ENCODE measurements around the gene BRI3. TPM values are rescaled to one million over a fixed set of nuclear protein-coding genes. Genes with fewer than 3 reads are reported as not detected.

The BRI3 gene
- total and polyA plus RNA-seq, 2 experiments from 2014 or later, result 73.3 to 195 TPM

DNA sequence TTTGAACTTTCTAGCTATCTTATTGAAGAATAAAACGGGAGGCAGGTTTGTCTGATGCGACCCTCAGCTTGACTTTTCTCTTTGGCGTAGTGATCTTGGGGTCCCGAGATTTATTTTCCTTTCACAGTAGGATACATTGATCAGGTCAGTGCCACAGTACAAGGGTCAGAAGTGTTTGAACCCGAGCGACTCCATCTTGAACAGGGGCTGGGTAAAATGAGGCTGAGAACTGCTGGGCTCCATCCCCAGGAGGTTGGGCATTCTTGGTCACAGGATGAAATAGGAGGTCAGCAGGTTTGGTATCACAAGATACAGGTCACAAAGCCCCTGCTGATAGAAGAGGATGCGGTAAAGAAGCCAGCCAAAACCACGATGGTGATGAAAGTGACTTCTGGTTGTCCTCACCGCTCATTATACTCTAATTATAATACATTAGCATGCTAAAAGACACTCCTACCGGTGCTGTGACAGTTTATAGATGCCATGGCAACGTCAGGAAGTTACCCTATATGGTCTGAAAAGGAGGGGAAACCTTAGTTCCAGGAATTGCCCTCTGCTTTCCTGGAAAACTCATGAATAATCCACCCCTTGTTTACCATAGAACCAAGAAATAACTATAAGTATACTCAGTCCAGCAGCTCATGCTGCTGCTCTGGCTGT lies 26.4 kb upstream of the BRI3 start:
- Histone ChIP-seq H3K27me3 (replicated peaks; ENCODE audit: insufficient read depth) (no peaks in the 10 kb centered on the region), H3K79me2 (ENCODE audit: insufficient read depth) (peaks cover 47% of the 10 kb centered on the region), H3K4me2 (ENCODE audit: unreplicated experiment) (no peak overlapping the region), H3K4me3 (no peak overlapping the region), H3K4me1 (ENCODE audit: insufficient read depth) (peaks cover 4% of the 10 kb centered on the region; the same call in 1 of the 2 replicates), H3K27ac (no peak overlapping the region), H2AFZ (no peak overlapping the region), H3K36me3 (ENCODE audit: low read depth) (no peaks in the 10 kb centered on the region), H3K9ac (no peak overlapping the region), H4K20me1 (ENCODE audit: insufficient read depth) (no peaks in the 10 kb centered on the region), H3K9me3 (ENCODE audit: low read depth) (no peaks in the 10 kb centered on the region), H3K9me2 (ENCODE audit: insufficient read depth) (no peaks in the 10 kb centered on the region), H3F3A (ENCODE audit: insufficient read depth) (no peaks in the 10 kb centered on the region)
- DNase-seq, result no peak
- TF ChIP-seq EZH2phosphoT487 (IDR thresholded peaks at IDR 0.05; ENCODE audit: insufficient read depth, low read depth) (no peak), EZH2 (IDR thresholded peaks at IDR 0.05; ENCODE audit: insufficient read depth, poor library complexity, severe bottlenecking) (no peak)
- WGBS, 2 experiments (ENCODE audit: low coverage in 1 of 2, low lambda C conversion rate in 2 of 2, missing lambda C conversion rate in 2 of 2), result 80% methylated on average over 11 of the region's 11 CpGs
- in situ Hi-C loops (cut with MboI), result no loop called here

- no peak for TF ChIP-seq EZH2phosphoT487 (IDR thresholded peaks at IDR 0.05; ENCODE audit: insufficient read depth, low read depth)
- no peak for TF ChIP-seq EZH2 (IDR thresholded peaks at IDR 0.05; ENCODE audit: insufficient read depth, poor library complexity, severe bottlenecking)
These were observed 25.1 kb upstream of the BRI3 start for GRCh38 chr7:98256431-98256830.

GRCh38 chr7:98257701-98258100 lies 23.8 kb upstream of the BRI3 start:
- in situ Hi-C loops (cut with MboI), result no loop called here
- TF ChIP-seq EZH2phosphoT487 (IDR thresholded peaks at IDR 0.05; ENCODE audit: insufficient read depth, low read depth), result no peak
- no peak for TF ChIP-seq EZH2 (IDR thresholded peaks at IDR 0.05; ENCODE audit: insufficient read depth, poor library complexity, severe bottlenecking)

More at GRCh38 chr7:98256431-98256830, 25.1 kb upstream of the BRI3 start:
- no peak overlapping the region for H3K27ac ChIP-seq
- no peaks in the 10 kb centered on the region for H3K9me3 ChIP-seq (ENCODE audit: low read depth)
- 90 to 91% methylated on average over 7 of the region's 7 CpGs for WGBS, 2 experiments (ENCODE audit: low coverage in 1 of 2, low lambda C conversion rate in 2 of 2, missing lambda C conversion rate in 2 of 2)
- H3K27me3 ChIP-seq (replicated peaks; ENCODE audit: insufficient read depth), result no peaks in the 10 kb centered on the region
- H3K4me3 ChIP-seq, result no peak overlapping the region
- H3K4me2 ChIP-seq (ENCODE audit: unreplicated experiment), result no peak overlapping the region
- no peak for DNase-seq
- no peaks in the 10 kb centered on the region for H3K9me2 ChIP-seq (ENCODE audit: insufficient read depth)
- peaks cover 4% of the 10 kb centered on the region; the same call in 1 of the 2 replicates for H3K4me1 ChIP-seq (ENCODE audit: insufficient read depth)
- no peaks in the 10 kb centered on the region for H4K20me1 ChIP-seq (ENCODE audit: insufficient read depth)
- no peak overlapping the region for H3K9ac ChIP-seq
- in situ Hi-C loops (cut with MboI), result no loop called here
- H3K36me3 ChIP-seq (ENCODE audit: low read depth), result no peaks in the 10 kb centered on the region
- no peaks in the 10 kb centered on the region for H3F3A ChIP-seq (ENCODE audit: insufficient read depth)
- peaks cover 37% of the 10 kb centered on the region for H3K79me2 ChIP-seq (ENCODE audit: insufficient read depth)
- H2AFZ ChIP-seq, result no peak overlapping the region

DNA sequence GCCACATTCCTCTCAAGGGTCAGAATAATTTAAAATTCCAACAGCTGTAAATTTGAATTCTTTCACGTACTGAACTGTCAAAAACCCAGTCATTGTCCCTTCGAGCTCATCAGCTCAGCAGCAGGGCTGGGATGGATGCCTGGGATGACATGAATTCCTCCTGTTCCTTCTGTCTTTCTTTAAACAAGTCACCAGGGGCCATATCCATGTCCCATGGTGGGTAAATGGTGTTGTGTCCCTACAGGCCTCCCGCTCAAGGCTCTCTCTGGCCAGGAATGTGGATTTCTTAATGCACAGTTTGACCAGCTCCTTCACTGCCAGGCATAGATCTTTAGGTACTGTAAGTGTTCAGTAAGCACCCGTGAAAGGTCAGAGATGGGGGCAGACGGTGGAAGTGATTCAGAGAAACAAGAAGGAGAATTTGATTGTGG lies 15.6 kb upstream of the BRI3 start:
- WGBS, 2 experiments (ENCODE audit: low coverage in 1 of 2, low lambda C conversion rate in 2 of 2, missing lambda C conversion rate in 2 of 2), result 36 to 42% methylated on average over 5 of the region's 5 CpGs

More at GRCh38 chr7:98257701-98258100, 23.8 kb upstream of the BRI3 start:
- Histone ChIP-seq H3K4me2 (ENCODE audit: unreplicated experiment) (no peak overlapping the region), H3K36me3 (ENCODE audit: low read depth) (no peaks in the 10 kb centered on the region), H3K4me3 (no peak overlapping the region), H3K27ac (no peak overlapping the region), H4K20me1 (ENCODE audit: insufficient read depth) (no peaks in the 10 kb centered on the region), H3K9me3 (ENCODE audit: low read depth) (no peaks in the 10 kb centered on the region), H3F3A (ENCODE audit: insufficient read depth) (no peaks in the 10 kb centered on the region), H3K4me1 (ENCODE audit: insufficient read depth) (peaks cover 3% of the 10 kb centered on the region; the same call in 1 of the 2 replicates), H3K27me3 (replicated peaks; ENCODE audit: insufficient read depth) (no peaks in the 10 kb centered on the region), H3K9ac (no peak overlapping the region), H3K79me2 (ENCODE audit: insufficient read depth) (peaks cover 27% of the 10 kb centered on the region), H3K9me2 (ENCODE audit: insufficient read depth) (no peaks in the 10 kb centered on the region), H2AFZ (no peak overlapping the region)
- WGBS, 2 experiments (ENCODE audit: low coverage in 1 of 2, low lambda C conversion rate in 2 of 2, missing lambda C conversion rate in 2 of 2), result 94 to 95% methylated on average over 6 of the region's 6 CpGs
- no peak for DNase-seq

More for the DNA sequence above, 15.6 kb upstream of the BRI3 start:
- peak overlapping the region; percentile 52 for H3K4me2 ChIP-seq (ENCODE audit: unreplicated experiment)
- H3K27ac ChIP-seq, result peak overlapping the region; percentile 35
- H3K4me3 ChIP-seq, result 0 out of 2 replicates have a peak overlapping the region, but pooled peaks have one; percentile 25
- no peaks in the 10 kb centered on the region for H4K20me1 ChIP-seq (ENCODE audit: insufficient read depth)
- H3K9ac ChIP-seq, result no peak overlapping the region
- peak; percentile 53 for DNase-seq
- no peaks in the 10 kb centered on the region for H3K36me3 ChIP-seq (ENCODE audit: low read depth)
- H3K4me1 ChIP-seq (ENCODE audit: insufficient read depth), result peaks cover 10% of the 10 kb centered on the region
- no peak for TF ChIP-seq EZH2 (IDR thresholded peaks at IDR 0.05; ENCODE audit: insufficient read depth, poor library complexity, severe bottlenecking)
- TF ChIP-seq EZH2phosphoT487 (IDR thresholded peaks at IDR 0.05; ENCODE audit: insufficient read depth, low read depth), result no peak
- H3K9me3 ChIP-seq (ENCODE audit: low read depth), result no peaks in the 10 kb centered on the region
- in situ Hi-C loops (cut with MboI), result no loop called here
- H2AFZ ChIP-seq, result no peak overlapping the region
- no peaks in the 10 kb centered on the region for H3K27me3 ChIP-seq (replicated peaks; ENCODE audit: insufficient read depth)
- no peaks in the 10 kb centered on the region for H3K79me2 ChIP-seq (ENCODE audit: insufficient read depth)
- H3F3A ChIP-seq (ENCODE audit: insufficient read depth), result peaks cover 16% of the 10 kb centered on the region
- no peaks in the 10 kb centered on the region for H3K9me2 ChIP-seq (ENCODE audit: insufficient read depth)
